Activated naive CD8-positive, alpha-beta T cell treated with anti-CD3 and anti-CD28 coated beads, Interleukin-2, amount 50 U/mL, for 24 hours (primary cell): ENCODE results near the gene FAM222A.

Experiments used
- ATAC-seq: fragments of 150-1000 bp; cut with Tn5 transposase; one replicate; pipeline ENCODE4 v1.10.0; 2021
- DNase-seq: peaks from one replicate; pipeline ENCODE4 v3.0.0; 2021
- H3K27ac Mint-ChIP-seq: one replicate; pipeline ENCODE4 v1.8.0; 2021; ENCODE audit warnings: mild to moderate bottlenecking, mixed read lengths
- H3K27me3 Mint-ChIP-seq: one replicate; pipeline ENCODE4 v1.8.0; 2021; ENCODE audit warnings: mixed read lengths
- H3K36me3 Mint-ChIP-seq: one replicate; pipeline ENCODE4 v1.8.0; 2021; ENCODE audit warnings: low read depth, mixed read lengths
- H3K4me1 Mint-ChIP-seq: one replicate; pipeline ENCODE4 v1.8.0; 2021; ENCODE audit warnings: mixed read lengths
- H3K4me3 Mint-ChIP-seq: one replicate; pipeline ENCODE4 v1.8.0; 2021; ENCODE audit warnings: mild to moderate bottlenecking, moderate library complexity, mixed read lengths
- H3K9me3 Mint-ChIP-seq: one replicate; pipeline ENCODE4 v1.8.0; 2021; ENCODE audit warnings: mixed read lengths

The FAM222A gene

GRCh38 chr12:109741286-109741969, 27.8 kb downstream of the FAM222A start:
- ATAC-seq (no peak), DNase-seq (no peak)
- Mint-ChIP-seq H3K36me3 (no peaks in the 10 kb centered on the region), H3K4me1 (no peaks in the 10 kb centered on the region), H3K9me3 (no peaks in the 10 kb centered on the region), H3K27ac (no peak overlapping the region), H3K4me3 (no peak overlapping the region), H3K27me3 (peaks cover 5% of the 10 kb centered on the region)

GRCh38 chr12:109741970-109742703, 28.5 kb downstream of the FAM222A start:
- H3K27me3 Mint-ChIP-seq: peaks cover 5% of the 10 kb centered on the region
- ATAC-seq (no peak), DNase-seq (no peak)
- H3K4me3 Mint-ChIP-seq: no peak overlapping the region
- no peaks in the 10 kb centered on the region for H3K36me3 Mint-ChIP-seq
- no peaks in the 10 kb centered on the region for H3K4me1 Mint-ChIP-seq
- H3K27ac Mint-ChIP-seq: no peak overlapping the region
- no peaks in the 10 kb centered on the region for H3K9me3 Mint-ChIP-seq

GRCh38 chr12:109743076-109743910, 29.7 kb downstream of the FAM222A start:
- Mint-ChIP-seq H3K4me1 (no peaks in the 10 kb centered on the region), H3K27me3 (peaks cover 4% of the 10 kb centered on the region), H3K36me3 (no peaks in the 10 kb centered on the region), H3K4me3 (no peak overlapping the region), H3K27ac (no peak overlapping the region), H3K9me3 (no peaks in the 10 kb centered on the region)
- ATAC-seq (no peak), DNase-seq (no peak)

GRCh38 chr12:109744026-109744425, 30.4 kb downstream of the FAM222A start:
- Mint-ChIP-seq H3K9me3 (no peaks in the 10 kb centered on the region), H3K4me1 (no peaks in the 10 kb centered on the region)

GRCh38 chr12:109744986-109745942, 31.6 kb downstream of the FAM222A start:
- Mint-ChIP-seq H3K27me3 (peaks cover 4% of the 10 kb centered on the region), H3K27ac (no peak overlapping the region), H3K36me3 (no peaks in the 10 kb centered on the region), H3K4me1 (no peaks in the 10 kb centered on the region), H3K4me3 (no peak overlapping the region), H3K9me3 (no peaks in the 10 kb centered on the region)
- DNase-seq (no peak), ATAC-seq (no peak)

More at GRCh38 chr12:109744026-109744425, 30.4 kb downstream of the FAM222A start:
- Mint-ChIP-seq H3K4me3 (no peak overlapping the region), H3K27ac (no peak overlapping the region), H3K36me3 (no peaks in the 10 kb centered on the region), H3K27me3 (peaks cover 4% of the 10 kb centered on the region)
- no peak for DNase-seq
- ATAC-seq: no peak

GRCh38 chr12:109752117-109753053, 38.8 kb downstream of the FAM222A start:
- Mint-ChIP-seq H3K9me3 (peaks cover 7% of the 10 kb centered on the region), H3K27me3 (no peaks in the 10 kb centered on the region), H3K27ac (no peak overlapping the region), H3K4me3 (no peak overlapping the region), H3K4me1 (no peaks in the 10 kb centered on the region), H3K36me3 (peaks cover 16% of the 10 kb centered on the region)
- DNase-seq: no peak
- no peak for ATAC-seq

- H3K9me3 Mint-ChIP-seq: peaks cover 7% of the 10 kb centered on the region
- H3K27ac Mint-ChIP-seq: no peak overlapping the region
- no peaks in the 10 kb centered on the region for H3K4me1 Mint-ChIP-seq
- ATAC-seq (no peak), DNase-seq (no peak)
- no peak overlapping the region for H3K4me3 Mint-ChIP-seq
- H3K36me3 Mint-ChIP-seq: peaks cover 16% of the 10 kb centered on the region
- no peaks in the 10 kb centered on the region for H3K27me3 Mint-ChIP-seq
Measured at GRCh38 chr12:109753054-109753401, 39.4 kb downstream of the FAM222A start.

GRCh38 chr12:109753959-109754358, 40.3 kb downstream of the FAM222A start:
- Mint-ChIP-seq H3K36me3 (peaks cover 16% of the 10 kb centered on the region), H3K27ac (no peak overlapping the region)
- ATAC-seq: no peak

GRCh38 chr12:109756457-109756856, 42.8 kb downstream of the FAM222A start:
- H3K27me3 Mint-ChIP-seq: no peaks in the 10 kb centered on the region
- H3K9me3 Mint-ChIP-seq: peaks cover 7% of the 10 kb centered on the region
- peaks cover 16% of the 10 kb centered on the region for H3K36me3 Mint-ChIP-seq
- no peak overlapping the region for H3K4me3 Mint-ChIP-seq
- ATAC-seq (no peak), DNase-seq (no peak)
- H3K27ac Mint-ChIP-seq: no peak overlapping the region
- H3K4me1 Mint-ChIP-seq: peaks cover 3% of the 10 kb centered on the region

More at GRCh38 chr12:109753959-109754358, 40.3 kb downstream of the FAM222A start:
- peaks cover 7% of the 10 kb centered on the region for H3K9me3 Mint-ChIP-seq
- H3K27me3 Mint-ChIP-seq: no peaks in the 10 kb centered on the region
- no peak overlapping the region for H3K4me3 Mint-ChIP-seq
- H3K4me1 Mint-ChIP-seq: no peaks in the 10 kb centered on the region
- no peak for DNase-seq

- Mint-ChIP-seq H3K9me3 (peaks cover 7% of the 10 kb centered on the region), H3K27me3 (no peaks in the 10 kb centered on the region), H3K36me3 (peaks cover 16% of the 10 kb centered on the region), H3K4me1 (peaks cover 3% of the 10 kb centered on the region), H3K4me3 (no peak overlapping the region), H3K27ac (no peak overlapping the region)
- ATAC-seq (no peak), DNase-seq (no peak)
Measured at GRCh38 chr12:109757671-109758265, 44.1 kb downstream of the FAM222A start.

GRCh38 chr12:109758426-109759420, 45.1 kb downstream of the FAM222A start:
- H3K27me3 Mint-ChIP-seq: no peaks in the 10 kb centered on the region
- DNase-seq: no peak
- no peak for ATAC-seq
- peaks cover 16% of the 10 kb centered on the region for H3K36me3 Mint-ChIP-seq
- peaks cover 7% of the 10 kb centered on the region for H3K4me1 Mint-ChIP-seq
- H3K9me3 Mint-ChIP-seq: peaks cover 7% of the 10 kb centered on the region
- no peak overlapping the region for H3K4me3 Mint-ChIP-seq
- H3K27ac Mint-ChIP-seq: no peak overlapping the region

- no peak for ATAC-seq
- peaks cover 16% of the 10 kb centered on the region for H3K36me3 Mint-ChIP-seq
Measured at GRCh38 chr12:109759595-109759994, 46.0 kb downstream of the FAM222A start.

More at GRCh38 chr12:109759595-109759994, 46.0 kb downstream of the FAM222A start:
- Mint-ChIP-seq H3K27ac (no peak overlapping the region), H3K4me1 (peaks cover 7% of the 10 kb centered on the region), H3K27me3 (no peaks in the 10 kb centered on the region), H3K4me3 (no peak overlapping the region), H3K9me3 (peaks cover 7% of the 10 kb centered on the region)
- DNase-seq: no peak
